ENCODE data around the gene SYTL4. TPM values are rescaled to one million over a fixed set of nuclear protein-coding genes. Genes with fewer than 3 reads are reported as not detected.

Gene SYTL4
- total RNA-seq, 1 experiment from 2014 or later, result 0.13 TPM

- Histone ChIP-seq H3K23ac (ENCODE audit: insufficient read length, low read depth, low read length) (no peak within 1 kb of the TSS), H4K20me1 (ENCODE audit: control insufficient read depth, insufficient read depth, insufficient read length) (no peaks in the 10 kb centered on the region), H3K27ac (ENCODE audit: insufficient read length, low read depth, low read length) (no peak within 1 kb of the TSS), H3T11ph (ENCODE audit: low read length) (no peak within 1 kb of the TSS), H3K4ac (ENCODE audit: low read depth, low read length) (no peak within 1 kb of the TSS), H2AK5ac (ENCODE audit: insufficient read length, low read length) (no peak within 1 kb of the TSS), H3K9ac (ENCODE audit: extremely low read depth, insufficient read length, low read length) (no peak within 1 kb of the TSS), H2BK5ac (ENCODE audit: insufficient read length, low read length) (no peak within 1 kb of the TSS), H2AFZ (ENCODE audit: low read length) (no peak within 1 kb of the TSS), H3K27me3 (ENCODE audit: insufficient read depth, low read length) (no peaks in the 10 kb centered on the region), H2BK15ac (ENCODE audit: low read depth, low read length) (no peak within 1 kb of the TSS), H3K9me3 (ENCODE audit: control insufficient read depth, low read depth, low read length) (peaks cover 4% of the 10 kb centered on the region), H3K79me2 (ENCODE audit: insufficient read depth, low read length) (no peaks in the 10 kb centered on the region), H3K23me2 (ENCODE audit: insufficient read length, low read depth, low read length, poor library complexity, severe bottlenecking) (no peaks in the 10 kb centered on the region), H3K18ac (ENCODE audit: insufficient read length, low read depth, low read length) (no peak within 1 kb of the TSS), H4K91ac (ENCODE audit: insufficient read length, low read depth, low read length) (no peak within 1 kb of the TSS), H2BK20ac (ENCODE audit: low read depth, low read length, poor library complexity, severe bottlenecking) (no peak within 1 kb of the TSS), H3K14ac (ENCODE audit: insufficient read depth, low read length) (no peak within 1 kb of the TSS), H3K4me1 (ENCODE audit: insufficient read depth, low read length) (peaks cover 3% of the 10 kb centered on the region; the same call in 1 of the 2 replicates), H3K56ac (ENCODE audit: insufficient read length, low read depth, low read length) (no peak within 1 kb of the TSS), H2BK120ac (ENCODE audit: low read depth, low read length, poor library complexity, severe bottlenecking) (no peak within 1 kb of the TSS), H2BK12ac (ENCODE audit: insufficient read length, low read depth, low read length) (no peak within 1 kb of the TSS), H4K5ac (ENCODE audit: insufficient read length, low read depth, low read length) (no peak within 1 kb of the TSS), H4K8ac (replicated peaks; ENCODE audit: insufficient read length, low read depth, low read length) (no peak within 1 kb of the TSS), H3K79me1 (ENCODE audit: insufficient read depth, low read depth, low read length, poor library complexity, severe bottlenecking) (no peaks in the 10 kb centered on the region), H3K4me2 (ENCODE audit: insufficient read depth, insufficient read length, low read length) (no peak within 1 kb of the TSS)
- H3K9me3 Mint-ChIP-seq, result peaks cover 3 to 72% of the 10 kb centered on the region in 2 experiments; a peak in 4 of 5 replicates
- H3K36me3 Mint-ChIP-seq (ENCODE audit: insufficient read depth in 1 of 3, low read depth in 3 of 3), result peaks cover 0 to 2% (median 0%) of the 10 kb centered on the region in 3 experiments; a peak in 4 of 7 replicates
- H3K4me1 Mint-ChIP-seq, result peaks cover 14 to 22% of the 10 kb centered on the region in 2 experiments
- H3K27ac Mint-ChIP-seq, result no peak within 1 kb of the TSS
- WGBS (ENCODE audit: extremely low coverage, insufficient read length, low lambda C conversion rate), result no CpG with 5 or more reads among the region's 11 CpGs
- TF ChIP-seq CTCF (conservative IDR thresholded peaks at IDR 0.05), result no peak
- H3K27me3 Mint-ChIP-seq (ENCODE audit: low read depth), result peaks cover 6% of the 10 kb centered on the region
- H3K4me3 Mint-ChIP-seq, result no peak within 1 kb of the TSS
- DNase-seq, result no peak
These were observed 87.7 kb downstream of the SYTL4 start, which contains the start of gene SRPX2 for GRCh38 chrX:100643956-100644860. SRPX2 (plus strand) TSS chrX:100644199; CDS start chrX:100646323, 2,124 bp downstream.

Measured in H9 (cell line).